HG02571 (cell line): ENCODE data around the gene GLA.
A peak's percentile ranks its signal among the peaks of the same experiment; 100 is the strongest.

Experiments used
- ATAC-seq: cut with Tn5 transposase; IDR thresholded peaks from one replicate; pipeline ENCODE4 v1.9.1; 2021; ENCODE audit warnings: mild to moderate bottlenecking, moderate library complexity; ENCODE audit not compliant: unreplicated experiment

The GLA gene

DNA sequence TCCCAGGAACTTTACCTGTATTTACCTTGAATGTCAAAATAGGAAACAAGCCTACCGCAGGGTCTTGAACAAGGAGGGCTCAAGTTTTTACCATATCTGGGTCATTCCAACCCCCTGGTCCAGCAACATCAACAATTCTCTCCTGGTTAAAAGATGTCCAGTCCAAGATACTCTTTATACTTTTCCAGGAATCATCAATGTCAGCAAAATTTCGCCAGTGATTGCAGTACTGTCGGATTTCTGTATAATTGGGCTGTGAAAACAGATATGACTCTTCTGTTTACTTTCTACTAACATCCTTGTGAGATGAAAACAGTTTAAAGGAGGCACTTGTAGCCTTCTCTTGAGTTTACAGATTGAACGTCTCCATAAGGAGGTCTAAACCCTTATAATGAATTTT lies 9.0 kb downstream of the GLA start:
- ATAC-seq, result no peak

DNA sequence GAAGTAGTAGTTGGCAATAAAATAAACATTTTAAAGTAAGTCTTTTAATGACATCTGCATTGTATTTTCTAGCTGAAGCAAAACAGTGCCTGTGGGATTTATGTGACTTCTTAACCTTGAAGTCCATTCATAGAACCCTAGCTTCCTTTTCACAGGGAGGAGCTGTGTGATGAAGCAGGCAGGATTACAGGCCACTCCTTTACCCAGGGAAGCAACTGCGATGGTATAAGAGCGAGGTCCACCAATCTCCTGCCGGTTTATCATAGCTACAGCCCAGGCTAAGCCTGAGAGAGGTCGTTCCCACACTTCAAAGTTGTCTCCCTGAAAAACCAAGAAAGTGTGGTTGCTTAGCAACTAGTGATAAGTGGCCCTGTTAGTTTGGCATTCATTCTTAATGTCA lies 9.9 kb downstream of the GLA start:
- no peak for ATAC-seq

- no peak for ATAC-seq
These were observed 11.9 kb downstream of the GLA start for GRCh38 chrX:101395789-101396188.

- ATAC-seq, result no peak
These were observed 13.4 kb downstream of the GLA start for GRCh38 chrX:101394372-101394771.

- ATAC-seq, result no peak
These were observed 14.0 kb downstream of the GLA start for GRCh38 chrX:101393530-101394305.

- ATAC-seq, result no peak
These were observed 15.9 kb downstream of the GLA start for GRCh38 chrX:101391831-101392230.

DNA sequence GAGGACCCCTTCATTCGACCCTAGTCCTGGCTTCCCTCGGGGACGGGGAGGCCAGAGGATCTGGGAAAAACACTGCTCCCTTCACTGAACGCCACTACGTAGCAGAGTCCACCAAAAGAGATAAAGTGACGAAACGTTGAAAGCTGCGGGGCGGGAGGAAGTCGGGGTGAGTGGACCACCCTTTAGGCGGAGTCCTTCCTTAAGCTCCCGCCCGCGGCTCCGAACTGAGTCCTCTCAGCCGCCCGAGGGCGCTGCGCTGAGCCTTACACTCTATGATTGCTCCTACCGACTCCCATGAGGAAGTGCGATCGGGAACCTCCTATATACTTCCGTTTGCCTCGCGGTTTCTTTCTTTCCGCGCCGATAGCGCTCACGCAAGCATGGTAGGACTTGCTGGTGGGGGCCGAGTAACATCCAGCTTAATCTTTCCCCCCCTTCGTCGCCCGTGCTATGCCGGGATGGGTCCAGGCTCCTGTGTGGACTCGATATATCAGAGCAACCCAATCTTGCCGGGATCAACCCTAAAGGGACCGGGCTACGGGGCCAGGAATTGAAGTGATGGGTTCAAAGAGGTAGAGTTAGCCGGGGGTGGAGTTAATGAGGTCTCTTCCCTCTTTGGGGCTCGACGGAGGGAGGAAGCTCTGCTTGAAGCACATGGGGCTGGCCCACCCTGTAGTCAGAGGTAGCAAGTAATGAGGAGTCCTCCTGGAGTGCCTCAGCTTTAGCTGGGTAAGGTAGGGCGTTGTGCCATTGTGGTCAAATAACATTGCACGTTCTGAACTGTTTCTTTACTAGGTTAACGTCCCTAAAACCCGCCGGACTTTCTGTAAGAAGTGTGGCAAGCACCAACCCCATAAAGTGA lies 16.8 kb downstream of the GLA start, which contains the start of gene RPL36A:
RPL36A (plus strand) TSS at position 348 of the 862 bp plus-strand sequence; CDS start at position 381, 33 bp downstream.
- ATAC-seq, result peak; percentile 81

DNA sequence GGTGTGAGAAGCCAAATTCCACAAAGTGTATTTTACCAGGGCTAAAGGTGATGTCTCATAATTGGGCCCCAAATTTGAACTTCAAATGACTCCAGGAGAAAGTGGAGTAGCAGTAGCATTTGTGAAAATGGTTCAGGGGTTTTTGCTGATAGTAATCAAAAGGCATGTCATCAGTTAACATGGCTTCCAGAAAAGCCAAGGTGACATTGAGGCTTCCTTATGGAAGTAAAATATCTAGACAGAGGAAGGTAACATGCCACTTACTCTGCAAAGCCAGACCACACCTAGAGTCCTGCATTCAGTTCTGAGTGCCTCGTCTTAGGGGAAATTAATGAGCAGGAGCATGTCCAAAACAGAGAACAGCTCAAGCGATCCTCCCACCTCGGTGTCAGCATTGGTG lies 19.1 kb downstream of the GLA start:
- no peak for ATAC-seq

DNA sequence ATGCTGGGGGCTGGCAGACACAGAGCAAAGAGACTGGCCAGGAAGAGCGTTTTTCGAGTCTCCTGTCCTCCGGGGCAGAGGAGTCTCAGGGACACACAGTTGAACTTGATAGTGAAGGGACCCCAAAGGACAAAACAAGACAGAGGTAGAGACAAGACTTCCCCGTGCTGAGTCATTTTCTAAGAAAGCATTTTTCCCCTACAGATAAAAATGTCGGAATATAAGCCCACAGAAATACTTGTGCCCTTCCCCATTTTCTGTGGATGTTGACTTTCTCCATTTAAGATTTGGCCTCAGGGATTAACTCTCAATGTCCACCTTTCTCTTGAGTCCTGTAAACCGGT lies 21.2 kb downstream of the GLA start:
- no peak for ATAC-seq

GRCh38 chrX:101385795-101386541 lies 21.8 kb downstream of the GLA start, which contains the start of gene BTK:
TSS of gene BTK (minus strand) at chrX:101386191. CDS start at chrX:101375284, 10,907 bp downstream.
- ATAC-seq, result peak; percentile 62

GRCh38 chrX:101385026-101385684 lies 22.6 kb downstream of the GLA start:
- ATAC-seq, result no peak

- ATAC-seq, result peak; percentile 63
These were observed 24.0 kb downstream of the GLA start for GRCh38 chrX:101383679-101384205.

- no peak for ATAC-seq
These were observed 30.2 kb downstream of the GLA start for GRCh38 chrX:101377547-101377946.

DNA sequence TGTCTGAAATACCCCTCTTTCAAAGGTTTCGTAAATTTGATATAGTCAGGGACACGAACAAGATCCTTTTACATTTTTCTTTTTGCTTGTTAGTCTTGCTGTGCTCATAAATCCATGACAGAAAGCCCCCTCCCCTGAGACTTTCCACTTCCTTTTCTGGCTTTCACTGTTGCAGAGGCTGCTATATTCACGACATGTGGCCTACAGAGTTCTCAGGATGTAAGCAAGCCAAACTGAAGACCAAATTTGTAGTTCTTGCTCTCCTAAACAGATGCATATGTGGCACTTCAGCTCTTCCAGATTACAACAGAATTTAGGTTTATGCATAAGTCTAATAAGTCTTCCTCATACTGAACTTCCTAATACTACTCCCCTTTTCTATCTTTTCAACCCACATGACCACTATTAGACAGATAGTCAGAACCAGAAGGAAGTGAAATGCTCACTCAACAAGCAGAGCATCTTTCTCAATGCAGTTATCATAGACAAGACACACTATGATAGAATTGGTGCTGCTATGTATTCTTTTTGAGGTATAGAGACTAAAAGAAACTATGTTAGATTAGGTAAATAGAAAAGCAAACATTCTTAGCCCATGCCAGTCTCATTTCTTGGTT lies 36.7 kb downstream of the GLA start:
- ATAC-seq, result no peak

DNA sequence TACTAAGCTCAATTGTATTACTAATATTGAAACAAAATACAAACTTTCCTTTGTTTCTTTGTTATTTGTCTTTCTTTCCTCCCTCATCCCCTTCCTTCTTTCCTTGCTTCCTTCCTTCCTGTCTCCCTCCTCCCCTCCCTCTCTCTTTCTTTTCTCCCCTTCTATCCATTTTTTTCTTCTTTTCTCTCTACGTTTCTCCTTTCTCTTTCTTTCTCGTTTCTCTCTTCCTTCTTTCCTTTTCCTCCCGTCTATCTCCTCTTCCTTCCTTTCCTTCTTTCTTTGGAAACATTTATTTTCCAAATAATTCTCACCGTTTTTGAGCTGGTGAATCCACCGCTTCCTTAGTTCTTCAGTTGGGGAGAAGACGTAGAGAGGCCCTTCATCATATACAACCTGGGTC lies 38.0 kb downstream of the GLA start:
- no peak for ATAC-seq

DNA sequence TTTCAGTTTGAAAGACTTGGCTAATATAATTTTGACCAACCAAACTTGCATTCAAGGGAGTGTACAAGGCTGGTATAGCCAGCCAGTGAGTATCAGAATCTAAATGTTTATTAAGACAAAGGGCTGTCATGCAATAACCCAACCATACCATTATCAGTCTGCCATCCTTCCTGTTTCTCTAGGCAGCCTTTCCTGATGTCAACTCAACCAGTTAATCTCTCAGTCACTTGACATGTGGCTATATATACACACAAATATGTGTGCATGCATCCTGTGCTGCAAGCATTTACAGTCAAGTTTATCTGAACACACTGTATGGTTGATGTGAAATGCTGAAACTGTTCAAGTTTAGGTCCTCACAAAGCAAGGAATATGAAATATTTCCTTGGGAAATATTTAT lies 38.9 kb downstream of the GLA start:
- no peak for ATAC-seq

GRCh38 chrX:101365301-101365795 lies 42.4 kb downstream of the GLA start:
- ATAC-seq, result no peak

DNA sequence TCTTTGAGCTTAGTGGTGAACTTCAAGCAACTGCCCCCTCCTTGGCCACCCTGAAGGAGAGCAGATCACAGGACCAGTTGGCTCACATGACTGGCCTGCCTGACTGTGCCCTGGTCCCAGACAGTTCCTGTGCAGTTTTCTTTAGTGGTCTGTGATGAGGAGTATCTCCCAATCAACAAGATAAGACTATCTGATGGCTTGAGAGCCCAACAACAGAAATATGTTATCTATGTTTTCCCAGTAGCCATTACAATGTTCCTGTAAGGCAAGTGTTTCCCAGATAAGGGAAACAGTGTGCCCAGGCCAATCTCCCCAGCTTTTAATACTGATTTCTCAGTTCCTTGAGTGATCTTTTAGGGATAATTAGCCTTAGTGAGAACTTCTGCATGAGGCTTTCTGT lies 45.0 kb downstream of the GLA start:
- ATAC-seq, result no peak

GRCh38 chrX:101362116-101362515 lies 45.6 kb downstream of the GLA start:
- no peak for ATAC-seq

GRCh38 chrX:101360390-101360789 lies 47.3 kb downstream of the GLA start:
- no peak for ATAC-seq
